DND-41 (cell line): Measurements from ENCODE around the gene MLX.
A peak's percentile ranks its signal among the peaks of the same experiment; 100 is the strongest.

Source experiments
- ATAC-seq: fragments of 200-7000 bp; cut with Tn5 transposase; 3 replicates; pipeline ENCODE4 v1.9.1; 2021; ENCODE audit warnings: low read depth; ENCODE audit not compliant: insufficient read depth
- DNase-seq: peaks from one replicate; pipeline ENCODE4 v3.0.0-alpha.2; 2020
- H2AFZ ChIP-seq: 2 replicates; pipeline ENCODE4 v1.6.0; 2012; ENCODE audit warnings: low read depth, low read length
- H3K27ac ChIP-seq: 2 replicates; pipeline ENCODE4 v1.5.1; 2012; ENCODE audit warnings: low read length, inconsistent platforms
- H3K27me3 ChIP-seq: fragments of 200-600 bp; sonication (generic); 2 replicates; pipeline ENCODE4 v1.6.0; 2012; ENCODE audit warnings: low read length, mild to moderate bottlenecking, inconsistent platforms; ENCODE audit not compliant: insufficient read depth, poor library complexity
- H3K36me3 ChIP-seq: 2 replicates; pipeline ENCODE4 v1.5.1; 2012; ENCODE audit warnings: low read length, inconsistent platforms; ENCODE audit not compliant: insufficient read depth
- H3K4me1 ChIP-seq: 2 replicates; pipeline ENCODE4 v1.5.1; 2012; ENCODE audit warnings: mild to moderate bottlenecking, low read length; ENCODE audit not compliant: insufficient read depth
- H3K4me2 ChIP-seq: 2 replicates; pipeline ENCODE4 v1.6.0; 2012; ENCODE audit warnings: mild to moderate bottlenecking, moderate library complexity, low read length, inconsistent platforms; ENCODE audit not compliant: insufficient read depth
- H3K4me3 ChIP-seq, 2 experiments: fragments of 200-600 bp in 1 of 2; shearing (Covaris generic) in 1 of 2; 2 replicates each; pipeline ENCODE4 v1.5.1; 2012 to 2016; ENCODE audit warnings: inconsistent platforms in 2 of 2, low read length in 2 of 2, mild to moderate bottlenecking in 2 of 2, low read depth in 1 of 2, moderate library complexity in 1 of 2
- H3K79me2 ChIP-seq: 2 replicates; pipeline ENCODE4 v1.6.0; 2012; ENCODE audit warnings: low read length, inconsistent platforms; ENCODE audit not compliant: insufficient read depth
- H3K9ac ChIP-seq: 2 replicates; pipeline ENCODE4 v1.6.0; 2012; ENCODE audit warnings: low read depth, mild to moderate bottlenecking, inconsistent platforms, low read length, moderate library complexity
- H3K9me3 ChIP-seq: 2 replicates; pipeline ENCODE4 v1.5.1; 2012; ENCODE audit warnings: low read length, moderate library complexity, mild to moderate bottlenecking, inconsistent platforms; ENCODE audit not compliant: insufficient read depth, severe bottlenecking
- H4K20me1 ChIP-seq: 2 replicates; pipeline ENCODE4 v1.6.0; 2012; ENCODE audit warnings: low read length; ENCODE audit not compliant: insufficient read depth
- CTCF ChIP-seq: IDR thresholded peaks from 2 replicates; pipeline ENCODE4 v1.5.1; 2012; ENCODE audit warnings: borderline replicate concordance, low read length, moderate library complexity, mild to moderate bottlenecking; ENCODE audit not compliant: poor library complexity, severe bottlenecking; ENCODE audit errors: extremely low read depth
- EZH2 ChIP-seq: IDR thresholded peaks from 3 replicates; pipeline ENCODE4 v1.6.1; 2012; ENCODE audit warnings: borderline replicate concordance, low read depth, mild to moderate bottlenecking, moderate library complexity, low read length, inconsistent platforms; ENCODE audit not compliant: severe bottlenecking

MLX gene

GRCh38 chr17:42535155-42536047 is 31.5 kb upstream of the MLX start:
- Histone ChIP-seq H3K4me3 (peak overlapping the region; percentile 7 to 67; a peak in 3 of 4 replicates), H3K27ac (peak overlapping the region; percentile 59), H3K9me3 (no peaks in the 10 kb centered on the region), H3K4me2 (peak overlapping the region; percentile 77), H3K36me3 (peaks cover 14% of the 10 kb centered on the region), H3K79me2 (peaks cover 10% of the 10 kb centered on the region), H3K9ac (peak overlapping the region; percentile 71), H3K4me1 (peaks cover 55% of the 10 kb centered on the region), H2AFZ (peak overlapping the region; percentile 69), H4K20me1 (peaks cover 7% of the 10 kb centered on the region; the same call in 1 of the 2 replicates), H3K27me3 (no peaks in the 10 kb centered on the region)
- TF ChIP-seq CTCF, result no peak
- ATAC-seq, result peak; percentile 16; the same call in 2 of the 3 replicates
- no peak for DNase-seq

GRCh38 chr17:42536048-42536371 is 30.9 kb upstream of the MLX start, which contains the start of gene NAGLU:
Gene NAGLU, plus strand, starts transcription at chr17:42536241. Its CDS starts 32 bp downstream, at chr17:42536273.
- peak within 1 kb of the TSS; percentile 77 for H3K4me2 ChIP-seq
- peak within 1 kb of the TSS; percentile 69 for H2AFZ ChIP-seq
- H3K9ac ChIP-seq, result peak within 1 kb of the TSS; percentile 71
- no peaks in the 10 kb centered on the region for H3K27me3 ChIP-seq
- peaks cover 7% of the 10 kb centered on the region; the same call in 1 of the 2 replicates for H4K20me1 ChIP-seq
- peak within 1 kb of the TSS; percentile 59 for H3K27ac ChIP-seq
- peaks cover 10% of the 10 kb centered on the region for H3K79me2 ChIP-seq
- peaks cover 49% of the 10 kb centered on the region for H3K4me1 ChIP-seq
- DNase-seq (peak; percentile 87), ATAC-seq (peak; percentile 81)
- no peaks in the 10 kb centered on the region for H3K9me3 ChIP-seq
- H3K4me3 ChIP-seq, result peak within 1 kb of the TSS; percentile 36 to 67; a peak in 3 of 4 replicates
- no peak for TF ChIP-seq EZH2
- TF ChIP-seq CTCF, result no peak
- H3K36me3 ChIP-seq, result peaks cover 16% of the 10 kb centered on the region

- Histone ChIP-seq H3K79me2 (peaks cover 10% of the 10 kb centered on the region), H3K9me3 (no peaks in the 10 kb centered on the region), H3K4me3 (peak overlapping the region; percentile 36 to 67; a peak in 3 of 4 replicates), H2AFZ (peak overlapping the region; percentile 69), H3K4me2 (peak overlapping the region; percentile 77), H4K20me1 (peaks cover 7% of the 10 kb centered on the region; the same call in 1 of the 2 replicates), H3K27ac (peak overlapping the region; percentile 59), H3K9ac (peak overlapping the region; percentile 71), H3K27me3 (no peaks in the 10 kb centered on the region), H3K4me1 (peaks cover 43% of the 10 kb centered on the region), H3K36me3 (peaks cover 21% of the 10 kb centered on the region)
- DNase-seq (peak; percentile 75), ATAC-seq (peak; percentile 59)
- TF ChIP-seq EZH2 (no peak), CTCF (peak; percentile 14)
These were observed 30.3 kb upstream of the MLX start for GRCh38 chr17:42536372-42537155.
